Spleen (tissue), 11 donors: ENCODE data around the gene PSMD2. TPM values are rescaled to one million over a fixed set of nuclear protein-coding genes. Genes with fewer than 3 reads are reported as not detected.
A peak's percentile ranks its signal among the peaks of the same experiment; 100 is the strongest.
"Not testable (repeated sequence)": the region's sequence is repeated elsewhere in the genome, so short reads cannot be mapped to it uniquely, and the experiment has no call there.

ENCODE experiments used
- DNase-seq: peaks from one replicate; pipeline ENCODE4 v3.0.0-alpha.2; 2020
- H3K27ac ChIP-seq, 8 donors: fragments of 200-600 bp; sonication (generic) in 7 of 8; 1 replicate in 4 of 8; 2 replicates in 4 of 8; pipeline versions ENCODE4 v1.5.0 to v1.8.0; 2016 to 2021; ENCODE audit warnings: inconsistent platforms in 4 of 8, mild to moderate bottlenecking in 4 of 8, moderate library complexity in 1 of 8
- H3K27me3 ChIP-seq, 7 donors: fragments of 200-600 bp; sonication (generic) in 6 of 7; replicated peaks in 1 of 7; 1 replicate in 4 of 7; 2 replicates in 3 of 7; pipeline versions ENCODE4 v1.5.0 to v1.8.0; 2016 to 2021; ENCODE audit warnings: inconsistent platforms in 3 of 7, mild to moderate bottlenecking in 1 of 7
- H3K36me3 ChIP-seq, 6 donors: fragments of 200-600 bp; sonication (generic) in 5 of 6; 1 replicate in 4 of 6; 2 replicates in 2 of 6; pipeline versions ENCODE4 v1.5.0 to v1.8.0; 2016 to 2021; ENCODE audit warnings: inconsistent platforms in 2 of 6
- H3K4me1 ChIP-seq, 6 donors: fragments of 200-600 bp; sonication (generic) in 5 of 6; 1 replicate in 3 of 6; 2 replicates in 3 of 6; pipeline versions ENCODE4 v1.5.0 to v1.8.0; 2016 to 2021; ENCODE audit warnings: inconsistent platforms in 3 of 6
- H3K4me3 ChIP-seq, 8 donors: fragments of 200-600 bp; sonication (generic) in 7 of 8; 1 replicate in 4 of 8; 2 replicates in 4 of 8; pipeline versions ENCODE4 v1.5.0 to v1.8.0; 2016 to 2021; ENCODE audit warnings: inconsistent platforms in 4 of 8, mild to moderate bottlenecking in 4 of 8, moderate library complexity in 2 of 8
- H3K9me3 ChIP-seq, 8 donors: fragments of 200-600 bp; sonication (generic) in 7 of 8; 1 replicate in 4 of 8; 2 replicates in 4 of 8; pipeline versions ENCODE4 v1.5.0 to v1.8.0; 2016 to 2021; ENCODE audit warnings: inconsistent platforms in 4 of 8
- CTCF ChIP-seq, 11 experiments: fragments of 200-600 bp in 7 of 11; fragments of 450-650 bp in 4 of 11; sonication (generic) in 4 of 11; IDR thresholded peaks in 8 of 11; conservative IDR thresholded peaks in 3 of 11; 1 replicate in 7 of 11; 2 replicates in 4 of 11; pipeline versions ENCODE4 v1.4.0 to v1.8.0; 2016 to 2021; ENCODE audit warnings: antibody characterized with exemption in 11 of 11, inconsistent platforms in 4 of 11, mild to moderate bottlenecking in 1 of 11
- POLR2A ChIP-seq, 3 donors: fragments of 450-650 bp; IDR thresholded peaks; one replicate each; pipeline ENCODE4 v1.5.1; 2017; ENCODE audit warnings: antibody characterized with exemption in 3 of 3, mild to moderate bottlenecking in 1 of 3
- POLR2AphosphoS5 ChIP-seq, 3 donors: sonication (generic); formaldehyde crosslinking; IDR thresholded peaks; one replicate each; pipeline ENCODE4 v1.5.1; 2017; ENCODE audit warnings: antibody characterized with exemption in 3 of 3
- WGBS, 5 donors: extraction: QIAGEN DNeasy Blood & Tissue Kit in 3 of 5; methylation state at CpG; one replicate each; pipeline versions ENCODE4 v1.1.5 to v1.1.7; 2013 to 2018; 5-methylcytosine and 5-hydroxymethylcytosine counted together
- intact Hi-C: fragments of 100-400 bp; cut with DNase I; formaldehyde crosslinking; loops from one replicate; pipeline ENCODE4 v1.15.0; 2023; ENCODE audit warnings: low total_unique reads
- polyA plus RNA-seq, 3 donors: library from polyadenylated mRNA; stranded (reverse); fragments of 200-250 nt; gene quantifications; one replicate each; pipeline ENCODE4 v1.2.1, GENCODE V29; 2013
- total RNA-seq, 7 donors: library from RNA; depleted of rRNA in 3 of 7; stranded (reverse); fragments of >200 nt in 3 of 7; fragmentation: NEBNext Ultra II Directional in 4 of 7; extraction: Animal tissue kit (Norgen Biotek cat#: 25700) in 4 of 7; gene quantifications; one replicate each; pipeline versions ENCODE4 v1.1.0 to v1.2.1, GENCODE V29; 2016 to 2021
- donor health status: healthy with polysubstance abuse.
- donor health status: DM: no; HTN: no; CAD: no; lungs with moderate emphysema.
- donor health status: DM: no; HTN: no; CAD: no.
- donor health status: Bipolar disorder and iron deficiency.
- donor health status: healthy.
- donor health status: DM: no; HTN: no; CAD: no.
- donor health status: DM: yes; HTN: yes; CAD: no.

The PSMD2 gene
- total and polyA plus RNA-seq, 10 donors: 53.8 to 191 (median 135) TPM

GRCh38 chr3:184337399-184337714 lies 38.3 kb downstream of the PSMD2 start, which contains the start of gene FAM131A:
FAM131A (plus strand) TSS chr3:184337600; CDS start chr3:184337631, 31 bp downstream.
- H3K4me1 ChIP-seq: peaks cover 8 to 68% (median 35%) of the 10 kb centered on the region in 6 donors
- WGBS, 5 donors: 85 to 99% (median 90%) methylated on average over 5 to 6 of the region's 6 CpGs
- H3K27me3 ChIP-seq: peaks cover 0 to 5% (median 0%) of the 10 kb centered on the region in 7 donors
- peak within 1 kb of the TSS; percentile 59 to 83 (median 75) for H3K4me3 ChIP-seq
- no peak for DNase-seq
- no peak for TF ChIP-seq CTCF (IDR thresholded peaks at IDR 0.05 in 8 of 11, conservative IDR thresholded peaks at IDR 0.05 in 3 of 11)
- no peak for TF ChIP-seq POLR2A (IDR thresholded peaks at IDR 0.05)
- TF ChIP-seq POLR2AphosphoS5 (IDR thresholded peaks at IDR 0.05): no peak
- H3K9me3 ChIP-seq: no peaks in the 10 kb centered on the region
- H3K36me3 ChIP-seq: peaks cover 3 to 49% (median 36%) of the 10 kb centered on the region in 6 donors
- peak within 1 kb of the TSS; percentile 83 to 95 (median 89) for H3K27ac ChIP-seq
- intact Hi-C loops: no loop called here

- H3K27ac ChIP-seq: peak overlapping the region in 5 of 8 donors; percentile 7 to 49 (median 11)
- H3K4me1 ChIP-seq: peaks cover 8 to 64% (median 33%) of the 10 kb centered on the region in 6 donors
- TF ChIP-seq POLR2AphosphoS5 (IDR thresholded peaks at IDR 0.05) (no peak), POLR2A (IDR thresholded peaks at IDR 0.05) (no peak), CTCF (IDR thresholded peaks at IDR 0.05 in 8 of 11, conservative IDR thresholded peaks at IDR 0.05 in 3 of 11) (no peak)
- intact Hi-C loops: no loop called here
- H3K36me3 ChIP-seq: peaks cover 0 to 49% (median 36%) of the 10 kb centered on the region in 6 donors
- H3K9me3 ChIP-seq: no peaks in the 10 kb centered on the region
- no peak for DNase-seq
- H3K4me3 ChIP-seq: peak overlapping the region in 1 of 8 donors; percentile 39
- H3K27me3 ChIP-seq: peaks cover 0 to 5% (median 0%) of the 10 kb centered on the region in 7 donors
- 75 to 87% (median 84%) methylated on average over 7 of the region's 7 CpGs for WGBS, 5 donors
Observed at GRCh38 chr3:184337981-184338380, 38.9 kb downstream of the PSMD2 start.

DNA sequence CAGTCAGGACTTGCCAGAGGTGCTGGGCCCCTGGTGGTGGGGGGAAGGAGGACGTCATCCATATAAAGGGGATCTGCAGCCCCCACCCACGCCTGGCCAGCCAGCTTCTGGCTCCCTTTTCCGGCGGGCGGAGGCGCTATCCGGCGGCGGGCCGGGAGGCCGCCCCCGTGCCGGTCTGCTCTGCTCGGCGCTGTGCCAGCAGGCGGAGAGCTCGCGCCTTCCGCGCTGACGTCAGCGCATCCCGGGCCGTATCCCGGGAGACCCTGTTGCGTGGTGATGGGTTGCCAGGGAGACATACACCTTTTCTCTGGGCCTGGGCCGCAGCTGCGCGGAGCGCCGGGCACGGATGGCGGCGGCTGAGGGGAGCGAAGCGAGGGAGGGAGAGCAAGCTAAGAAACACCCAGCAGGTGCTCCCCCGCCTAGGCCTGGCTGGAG lies 39.5 kb downstream of the PSMD2 start:
- intact Hi-C loops: no loop called here
- WGBS, 5 donors: 16 to 65% (median 39%) methylated on average over 20 to 37 of the region's 37 CpGs
- TF ChIP-seq CTCF (IDR thresholded peaks at IDR 0.05 in 8 of 11, conservative IDR thresholded peaks at IDR 0.05 in 3 of 11) (peak in 1 of 11 experiments; percentile 15), POLR2A (IDR thresholded peaks at IDR 0.05) (no peak), POLR2AphosphoS5 (IDR thresholded peaks at IDR 0.05) (peak in 1 of 3 donors; percentile 66)
- Histone ChIP-seq H3K36me3 (peaks cover 0 to 49% (median 33%) of the 10 kb centered on the region in 6 donors), H3K9me3 (no peaks in the 10 kb centered on the region), H3K27me3 (peaks cover 0 to 5% (median 0%) of the 10 kb centered on the region in 7 donors), H3K4me1 (peaks cover 8 to 61% (median 33%) of the 10 kb centered on the region in 6 donors), H3K27ac (peak overlapping the region in 5 of 8 donors; percentile 7 to 49 (median 11)), H3K4me3 (peak overlapping the region in 1 of 8 donors; percentile 39)
- no peak for DNase-seq

GRCh38 chr3:184339001-184339400 lies 40.0 kb downstream of the PSMD2 start:
- Histone ChIP-seq H3K27ac (peak overlapping the region in 1 of 8 donors; percentile 49), H3K4me1 (peaks cover 8 to 56% (median 31%) of the 10 kb centered on the region in 6 donors), H3K4me3 (peak overlapping the region in 1 of 8 donors; percentile 39), H3K36me3 (peaks cover 0 to 49% (median 28%) of the 10 kb centered on the region in 6 donors), H3K9me3 (no peaks in the 10 kb centered on the region), H3K27me3 (peaks cover 0 to 5% (median 0%) of the 10 kb centered on the region in 7 donors)
- no peak for DNase-seq
- intact Hi-C loops: no loop called here
- TF ChIP-seq POLR2AphosphoS5 (IDR thresholded peaks at IDR 0.05): no peak
- TF ChIP-seq CTCF (IDR thresholded peaks at IDR 0.05 in 8 of 11, conservative IDR thresholded peaks at IDR 0.05 in 3 of 11): no peak
- TF ChIP-seq POLR2A (IDR thresholded peaks at IDR 0.05): no peak
- WGBS, 5 donors: 76 to 87% (median 82%) methylated on average over 8 of the region's 8 CpGs

GRCh38 chr3:184339451-184340135 lies 40.6 kb downstream of the PSMD2 start:
- Histone ChIP-seq H3K4me1 (peaks cover 8 to 50% (median 30%) of the 10 kb centered on the region in 6 donors), H3K36me3 (peaks cover 0 to 49% (median 26%) of the 10 kb centered on the region in 6 donors)
- H3K27ac ChIP-seq, H3K9me3 ChIP-seq, DNase-seq, H3K27me3 ChIP-seq, H3K4me3 ChIP-seq, intact Hi-C loops: not testable (repeated sequence)
- WGBS, 5 donors: 95 to 97% (median 97%) methylated on average over 19 of the region's 19 CpGs
